K562 (cell line): ENCODE measurements around the gene TCF20. TPM values are rescaled to one million over a fixed set of nuclear protein-coding genes. Genes with fewer than 3 reads are reported as not detected.
A peak's percentile ranks its signal among the peaks of the same experiment; 100 is the strongest.

Experiments
- ATAC-seq: fragments of 200-7000 bp; cut with Tn5 transposase; 3 replicates; pipeline ENCODE4 v1.9.1; 2020; ENCODE audit warnings: moderate library complexity
- BruUV-seq: library from RNA; stranded (reverse); fragments of 400-500 nt; replicated peaks from 2 replicates; lab custom pipeline; 2021; lab: Mats Ljungman, UMichigan
- CTCF ChIA-PET: fragments of 300-600 bp; formaldehyde crosslinking; extraction: SDS; loops from one replicate; lab custom pipeline; 2021; ENCODE audit warnings: low intra/inter-chr PET ratio; lab: Yijun Ruan, JAX
- POLR2A ChIA-PET: fragments of 300-600, 350-650 bp; sonication (Branson Sonifier 250); formaldehyde crosslinking; extraction: SDS; loops from one replicate; lab custom pipeline; 2021; ENCODE audit warnings: antibody characterized with exemption, inconsistent platforms; lab: Yijun Ruan, JAX
- DNase-seq, 4 experiments: peaks; one replicate each; pipeline versions ENCODE4 v3.0.0 to v3.0.0-alpha.2; 2011 to 2018; ENCODE audit warnings: low spot score in 3 of 4, mixed read lengths in 3 of 4; ENCODE audit errors: extremely low read depth in 1 of 4
- FAIRE-seq: peaks from 2 replicates; lab custom pipeline; 2011; peaks lifted over from hg19 to GRCh38; lab: Jason Lieb, UNC
- H2AFZ ChIP-seq: 2 replicates; pipeline ENCODE4 v1.6.0; 2011; ENCODE audit warnings: low read depth, low read length, control low read depth, inconsistent platforms
- H3K27ac ChIP-seq: fragments of 200-600 bp; 3 replicates; pipeline ENCODE4 v1.8.0; 2011; ENCODE audit warnings: low read depth, mild to moderate bottlenecking, control low read depth, inconsistent platforms, low read length, moderate library complexity, mixed read lengths; ENCODE audit errors: extremely low read depth
- H3K27me3 ChIP-seq, 2 experiments: fragments of 300-600 bp in 1 of 2; 2 replicates in 1 of 2; 3 replicates in 1 of 2; pipeline versions ENCODE4 v1.6.0 to v1.8.0; 2011; ENCODE audit warnings: inconsistent platforms in 2 of 2, low read length in 2 of 2, mild to moderate bottlenecking in 1 of 2, mixed read lengths in 1 of 2, moderate library complexity in 1 of 2; ENCODE audit not compliant: control insufficient read depth in 2 of 2, insufficient read depth in 2 of 2
- H3K36me3 ChIP-seq: fragments of 300-600 bp; 3 replicates; pipeline ENCODE4 v1.8.0; 2011; ENCODE audit warnings: mild to moderate bottlenecking, low read length, inconsistent platforms; ENCODE audit not compliant: control insufficient read depth, insufficient read depth
- H3K4me1 ChIP-seq, 2 experiments: fragments of 200-600 bp in 1 of 2; replicated peaks in 1 of 2; 2 replicates in 1 of 2; 3 replicates in 1 of 2; pipeline versions ENCODE4 v1.5.1 to v1.8.0; 2011; ENCODE audit warnings: inconsistent platforms in 2 of 2, low read length in 2 of 2, mild to moderate bottlenecking in 1 of 2, mixed read lengths in 1 of 2, moderate library complexity in 1 of 2; ENCODE audit not compliant: control insufficient read depth in 2 of 2, insufficient read depth in 2 of 2
- H3K4me2 ChIP-seq: 2 replicates; pipeline ENCODE4 v1.6.1; 2011; ENCODE audit warnings: low read length, control low read depth, inconsistent platforms, mixed read lengths; ENCODE audit not compliant: insufficient read depth
- H3K4me3 ChIP-seq: fragments of 200-600 bp; sonication (generic), shearing (Covaris generic); 2 replicates; pipeline ENCODE4 v1.5.1; 2016; ENCODE audit warnings: control low read depth, inconsistent platforms
- H3K79me2 ChIP-seq: fragments of 200-600 bp; 3 replicates; pipeline ENCODE4 v1.8.0; 2011; ENCODE audit warnings: low read length, inconsistent platforms; ENCODE audit not compliant: control insufficient read depth, insufficient read depth
- H3K9ac ChIP-seq, 2 experiments: 2 replicates each; pipeline versions ENCODE4 v1.6.0 to v1.6.1; 2011; ENCODE audit warnings: low read depth in 2 of 2, low read length in 2 of 2, control low read depth in 1 of 2, inconsistent platforms in 1 of 2, mild to moderate bottlenecking in 1 of 2, mixed read lengths in 1 of 2; ENCODE audit not compliant: insufficient read depth in 1 of 2
- H3K9me1 ChIP-seq: one replicate; pipeline ENCODE4 v1.6.0; 2011; ENCODE audit warnings: inconsistent platforms, mild to moderate bottlenecking, low read length, moderate library complexity; ENCODE audit not compliant: control insufficient read depth, insufficient read depth
- H3K9me3 ChIP-seq: replicated peaks from 2 replicates; pipeline ENCODE4 v1.5.1; 2011; ENCODE audit warnings: low read depth, low read length, inconsistent platforms; ENCODE audit not compliant: control insufficient read depth, insufficient read depth
- H4K20me1 ChIP-seq: replicated peaks from 2 replicates; pipeline ENCODE4 v1.6.1; 2011; ENCODE audit warnings: low read length, inconsistent platforms, mixed read lengths; ENCODE audit not compliant: control insufficient read depth, insufficient read depth
- ATF3 ChIP-seq, 2 experiments: fragments of 450-650 bp in 1 of 2; sonication (generic) in 1 of 2; formaldehyde crosslinking in 1 of 2; IDR thresholded peaks in 1 of 2; conservative IDR thresholded peaks in 1 of 2; 2 replicates each; pipeline versions ENCODE4 v1.6.1 to v1.8.1; 2016 to 2023; ENCODE audit warnings: mild to moderate bottlenecking in 2 of 2, moderate library complexity in 2 of 2, inconsistent platforms in 1 of 2, missing genetic modification reagents in 1 of 2
- CEBPG ChIP-seq, 3 experiments: fragments of 200-800 bp in 1 of 3; sonication (Bioruptor generic) in 1 of 3; sonication (generic) in 1 of 3; formaldehyde crosslinking in 1 of 3; IDR thresholded peaks in 2 of 3; conservative IDR thresholded peaks in 1 of 3; 2 replicates each; pipeline versions ENCODE4 v1.6.1 to v1.8.0; 2016 to 2022; ENCODE audit warnings: missing compliant biosample characterization in 2 of 3, missing genetic modification characterization in 2 of 3, mild to moderate bottlenecking in 1 of 3, missing genetic modification reagents in 1 of 3
- GTF3C2 ChIP-seq: IDR thresholded peaks from 3 replicates; pipeline ENCODE4 v1.6.1; 2011; ENCODE audit warnings: borderline replicate concordance, mild to moderate bottlenecking, moderate library complexity; ENCODE audit not compliant: insufficient read length; ENCODE audit errors: extremely low read depth
- MLX ChIP-seq, 2 experiments: fragments of 450-650 bp in 1 of 2; sonication (generic) in 1 of 2; formaldehyde crosslinking; conservative IDR thresholded peaks; 2 replicates each; pipeline versions ENCODE4 v1.4.0 to v1.8.1; 2020 to 2022; ENCODE audit warnings: mild to moderate bottlenecking in 1 of 2, missing genetic modification reagents in 1 of 2
- ZKSCAN3 ChIP-seq: fragments of 250-450 bp; sonication (Bioruptor Pico); IDR thresholded peaks from 2 replicates; pipeline ENCODE4 v1.4.0; 2020
- ZNF23 ChIP-seq: fragments of 250-450 bp; sonication (Bioruptor Pico); IDR thresholded peaks from 2 replicates; pipeline ENCODE4 v1.4.0; 2020; ENCODE audit warnings: mild to moderate bottlenecking
- WGBS: fragments of 100-300 bp; shearing (Covaris generic); methylation state at CpG from one replicate; pipeline ENCODE4 v1.1.6; 2016; ENCODE audit warnings: low coverage, mixed read lengths; ENCODE audit not compliant: insufficient coverage; ENCODE audit errors: missing lambda C conversion rate; 5-methylcytosine and 5-hydroxymethylcytosine counted together
- in situ Hi-C: fragments of 300-500 bp; cut with MboI; formaldehyde crosslinking; loops from 4 replicates; pipeline ENCODE4 v1.15.0; 2018; ENCODE audit warnings: inconsistent platforms, mixed read lengths
- intact Hi-C: fragments of 100-400 bp; cut with micrococcal nuclease; formaldehyde crosslinking; loops from 2 replicates; pipeline ENCODE4 v1.14.2; 2022
- polyA plus RNA-seq, 8 experiments: library from polyadenylated mRNA; depleted of rRNA in 4 of 8; stranded (reverse) in 5 of 8; unstranded in 3 of 8; fragments of >200 nt; fragmentation: Nextera tagmentation in 2 of 8; fragmentation: Illumina TruSeq in 1 of 8; extraction: Ambion mirVana in 2 of 8; extraction: Trizol in 1 of 8; gene quantifications; 2 replicates each; pipeline versions ENCODE4 v1.2.1 to v1.2.3, GENCODE V29; 2011 to 2014; ENCODE audit warnings: inconsistent platforms in 1 of 8, missing spikeins in 1 of 8
- total RNA-seq, 7 experiments: library from RNA; depleted of rRNA in 6 of 7; stranded (reverse); fragments of >200 nt in 6 of 7; fragmentation: Illumina TruSeq in 2 of 7; extraction: Trizol in 2 of 7; gene quantifications; 2 replicates each; pipeline versions ENCODE4 v1.2.1 to v1.2.3, GENCODE V29; 2011 to 2021; ENCODE audit warnings: low replicate concordance in 1 of 7

The TCF20 gene
- total and polyA plus RNA-seq, 9 of the 15 experiments (the other 6 are each of a cell fraction or from before 2014, with no cell fraction given) = 0.35 to 43.6 (median 17.5) TPM

GRCh38 chr22:42261296-42261695, 9.2 kb downstream of the TCF20 start:
- H3K4me3 ChIP-seq = no peak overlapping the region
- no peaks in the 10 kb centered on the region for H3K9me1 ChIP-seq
- DNase-seq = no peak
- H3K27me3 ChIP-seq = no peaks in the 10 kb centered on the region
- peaks cover 62% of the 10 kb centered on the region for H4K20me1 ChIP-seq
- TF ChIP-seq ZNF23 = no peak
- no peak for TF ChIP-seq GTF3C2
- TF ChIP-seq MLX (CRISPR knock-in tag; conservative IDR thresholded peaks at IDR 0.05) = no peak
- TF ChIP-seq ATF3 (IDR thresholded peaks at IDR 0.05) = peak; percentile 25; the same call in 1 of the 2 replicates
- TF ChIP-seq ATF3 (CRISPR knock-in tag; conservative IDR thresholded peaks at IDR 0.05) = no peak
- TF ChIP-seq CEBPG (CRISPR knock-in tag; IDR thresholded peaks at IDR 0.05) = no peak
- TF ChIP-seq CEBPG (tag; conservative IDR thresholded peaks at IDR 0.05 in 1 of 2, IDR thresholded peaks at IDR 0.05 in 1 of 2) = 0 out of 4 replicates have a peak, but pooled peaks of 1 of the 2 experiments have one; percentile 21
- TF ChIP-seq ZKSCAN3 (CRISPR knock-in tag) = no peak
- BruUV-seq = no TSS peak
- in situ Hi-C loops = no loop called here
- peaks cover 96% of the 10 kb centered on the region for H3K79me2 ChIP-seq
- no peak overlapping the region for H3K9ac ChIP-seq
- no peaks in the 10 kb centered on the region for H3K9me3 ChIP-seq
- H3K36me3 ChIP-seq = peaks cover 6% of the 10 kb centered on the region; the same call in 1 of the 3 replicates
- no peak for FAIRE-seq
- ATAC-seq = no peak
- no peak overlapping the region for H3K27ac ChIP-seq
- no peak overlapping the region for H3K4me2 ChIP-seq
- intact Hi-C loops = loop anchor here (5.0 kb wide), 1 partner anchor 74 kb away; no protein-coding TSS in a partner anchor
- POLR2A ChIA-PET = no interaction called here
- 69% methylated on average over 1 of the region's 1 CpG for WGBS
- CTCF ChIA-PET = interaction anchor here (0.5 kb wide), 1 partner anchor 9 kb away, joined by 3 read pairs; no protein-coding TSS in a partner anchor
- H3K4me1 ChIP-seq = peaks cover 0 to 16% of the 10 kb centered on the region in 2 experiments; a peak in 3 of 5 replicates
- no peak overlapping the region for H2AFZ ChIP-seq
